Activated T-cell treated with anti-CD3 and anti-CD28 coated beads for 1 hour (primary cell): Measurements from ENCODE around the gene PDE6D.
"Not testable (repeated sequence)": the region's sequence is repeated elsewhere in the genome, so short reads cannot be mapped to it uniquely, and the experiment has no call there.

Experiments
- DNase-seq: peaks from one replicate; pipeline ENCODE4 v3.0.0-alpha.2; 2020; ENCODE audit warnings: low read depth

Gene PDE6D

GRCh38 chr2:231769170-231770136 is 11.6 kb downstream of the PDE6D start:
- no peak for DNase-seq

- no peak for DNase-seq
Measured at GRCh38 chr2:231765496-231765929, 15.6 kb downstream of the PDE6D start.

- no peak for DNase-seq
Measured at GRCh38 chr2:231764760-231765159, 16.3 kb downstream of the PDE6D start.

- DNase-seq, result no peak
Measured at GRCh38 chr2:231764124-231764523, 17.0 kb downstream of the PDE6D start.

- no peak for DNase-seq
Measured at GRCh38 chr2:231761735-231762134, 19.3 kb downstream of the PDE6D start.

- no peak for DNase-seq
Measured at GRCh38 chr2:231752061-231752460, 29.0 kb downstream of the PDE6D start.

GRCh38 chr2:231751042-231751815 is 29.9 kb downstream of the PDE6D start:
- no peak for DNase-seq

GRCh38 chr2:231749016-231749415 is 32.1 kb downstream of the PDE6D start:
- DNase-seq, result not testable (repeated sequence)

GRCh38 chr2:231748153-231748896 is 32.8 kb downstream of the PDE6D start:
- DNase-seq, result not testable (repeated sequence)

- DNase-seq, result no peak
Measured at GRCh38 chr2:231745303-231746038, 35.6 kb downstream of the PDE6D start.

- DNase-seq, result no peak
Measured at GRCh38 chr2:231743376-231744116, 37.5 kb downstream of the PDE6D start.

GRCh38 chr2:231737761-231738160 is 43.3 kb downstream of the PDE6D start:
- DNase-seq, result no peak

- DNase-seq, result no peak
Measured at GRCh38 chr2:231732604-231733003, 48.5 kb downstream of the PDE6D start.

GRCh38 chr2:231727621-231728020 is 53.5 kb downstream of the PDE6D start:
- no peak for DNase-seq

- no peak for DNase-seq
Measured at GRCh38 chr2:231726276-231726675, 54.8 kb downstream of the PDE6D start.

- no peak for DNase-seq
Measured at GRCh38 chr2:231725476-231725875, 55.6 kb downstream of the PDE6D start.

- DNase-seq, result no peak
Measured at GRCh38 chr2:231722721-231723307, 58.3 kb downstream of the PDE6D start.

- no peak for DNase-seq
Measured at GRCh38 chr2:231720987-231721966, 59.8 kb downstream of the PDE6D start.
